HCT116 (cell line): Measurements from ENCODE around the gene CSRP3. TPM values are rescaled to one million over a fixed set of nuclear protein-coding genes. Genes with fewer than 3 reads are reported as not detected.

Experiments
- ATAC-seq: fragments of 200-7000 bp; cut with Tn5 transposase; 2 replicates; pipeline ENCODE4 v1.9.1; 2020; ENCODE audit warnings: mild to moderate bottlenecking, moderate library complexity
- BruUV-seq: library from RNA; stranded (reverse); fragments of 400-500 nt; replicated peaks from 2 replicates; lab custom pipeline; 2021; lab: Mats Ljungman, UMichigan
- CTCF ChIA-PET: fragments of 300-600 bp; sonication (Branson Sonifier 250); formaldehyde crosslinking; loops from one replicate; lab custom pipeline; 2021; ENCODE audit warnings: antibody characterized with exemption; lab: Charles Lee
- POLR2A ChIA-PET: fragments of 300-600, 350-600 bp; sonication (Branson Sonifier 250); formaldehyde crosslinking; loops from one replicate; lab custom pipeline; 2021; ENCODE audit warnings: antibody characterized with exemption; lab: Charles Lee
- RAD21 ChIA-PET, 2 experiments: fragments of 300-600 bp; sonication (Branson Sonifier 250); formaldehyde crosslinking; loops; one replicate each; lab custom pipeline; 2023; ENCODE audit warnings: low total read pairs in 2 of 2; ENCODE audit not compliant: uncharacterized antibody in 2 of 2, unreplicated experiment in 2 of 2, low non-redundant PET in 1 of 2; lab: Charles Lee
- DNase-seq: peaks from one replicate; pipeline ENCODE4 v3.0.0-alpha.2; 2010; ENCODE audit warnings: low read depth, low spot score
- H2AFZ ChIP-seq: fragments of 200-600 bp; shearing (Covaris generic), sonication (generic); 2 replicates; pipeline ENCODE4 v1.6.1; 2017; ENCODE audit warnings: low read depth, mixed run types, mixed read lengths, antibody characterized with exemption, low read length; ENCODE audit not compliant: poor library complexity, severe bottlenecking
- H3K27ac ChIP-seq: 2 replicates; pipeline ENCODE4 v1.5.1; 2012; ENCODE audit warnings: low read depth, low read length
- H3K27me3 ChIP-seq: fragments of 200-600 bp; sonication (generic); 2 replicates; pipeline ENCODE4 v1.6.1; 2016; ENCODE audit warnings: mixed run types, low read length, mixed read lengths; ENCODE audit not compliant: insufficient read depth
- H3K36me3 ChIP-seq, 2 experiments: fragments of 200-500 bp in 1 of 2; fragments of 200-600 bp in 1 of 2; sonication (Bioruptor generic) in 1 of 2; sonication (generic) in 1 of 2; 2 replicates each; pipeline versions ENCODE4 v1.5.1 to v1.6.1; 2014 to 2016; ENCODE audit warnings: low read length in 2 of 2, inconsistent platforms in 1 of 2, mixed read lengths in 1 of 2, mixed run types in 1 of 2; ENCODE audit not compliant: insufficient read depth in 2 of 2, control insufficient read depth in 1 of 2
- H3K4me1 ChIP-seq, 2 experiments: fragments of 200-600 bp in 1 of 2; sonication (generic) in 1 of 2; 2 replicates each; pipeline versions ENCODE4 v1.5.1 to v1.6.1; 2012 to 2017; ENCODE audit warnings: low read length in 2 of 2, inconsistent platforms in 1 of 2, mild to moderate bottlenecking in 1 of 2, mixed read lengths in 1 of 2, mixed run types in 1 of 2, moderate library complexity in 1 of 2; ENCODE audit not compliant: insufficient read depth in 2 of 2, control insufficient read depth in 1 of 2
- H3K4me2 ChIP-seq: fragments of 200-600 bp; sonication (generic); 2 replicates; pipeline ENCODE4 v1.6.1; 2017; ENCODE audit warnings: mixed run types, low read length, mixed read lengths
- H3K4me3 ChIP-seq, 2 experiments: fragments of 200-600 bp in 1 of 2; sonication (generic) in 1 of 2; replicated peaks in 1 of 2; 2 replicates each; pipeline ENCODE4 v1.5.1; 2011 to 2016; ENCODE audit warnings: low read length in 2 of 2, control low read depth in 1 of 2, low read depth in 1 of 2, mild to moderate bottlenecking in 1 of 2, mixed read lengths in 1 of 2, mixed run types in 1 of 2
- H3K79me2 ChIP-seq: fragments of 200-600 bp; sonication (generic); 2 replicates; pipeline ENCODE4 v1.6.1; 2017; ENCODE audit warnings: mild to moderate bottlenecking, mixed run types, low read length, moderate library complexity, mixed read lengths; ENCODE audit not compliant: insufficient read depth
- H3K9ac ChIP-seq: fragments of 200-600 bp; sonication (generic); 2 replicates; pipeline ENCODE4 v1.6.1; 2016; ENCODE audit warnings: low read length, mixed read lengths
- H3K9me2 ChIP-seq: fragments of 200-600 bp; sonication (generic), shearing (Covaris generic); 2 replicates; pipeline ENCODE4 v1.6.1; 2017; ENCODE audit warnings: mixed run types, mild to moderate bottlenecking, moderate library complexity; ENCODE audit not compliant: insufficient read depth
- H3K9me3 ChIP-seq, 2 experiments: fragments of 200-500 bp in 1 of 2; fragments of 200-600 bp in 1 of 2; sonication (Bioruptor generic) in 1 of 2; sonication (generic) in 1 of 2; 2 replicates each; pipeline ENCODE4 v1.6.1; 2014 to 2017; ENCODE audit warnings: low read length in 2 of 2, mixed read lengths in 2 of 2, inconsistent platforms in 1 of 2, low read depth in 1 of 2, mild to moderate bottlenecking in 1 of 2, mixed run types in 1 of 2, moderate library complexity in 1 of 2; ENCODE audit not compliant: control insufficient read depth in 1 of 2, insufficient read depth in 1 of 2
- H4K20me1 ChIP-seq: fragments of 200-600 bp; sonication (generic), shearing (Covaris generic); 2 replicates; pipeline ENCODE4 v1.6.1; 2017; ENCODE audit warnings: mixed run types, mild to moderate bottlenecking, moderate library complexity; ENCODE audit not compliant: insufficient read depth
- CEBPB ChIP-seq: IDR thresholded peaks from 2 replicates; pipeline ENCODE4 v1.6.1; 2012; ENCODE audit warnings: low read depth
- CTCF ChIP-seq, 3 experiments: fragments of 200-600 bp in 1 of 3; sonication (generic) in 1 of 3; IDR thresholded peaks in 2 of 3; conservative IDR thresholded peaks in 1 of 3; 2 replicates each; pipeline ENCODE4 v1.5.1; 2012 to 2017; ENCODE audit warnings: low read depth in 2 of 3, low read length in 2 of 3, antibody characterized with exemption in 1 of 3, borderline replicate concordance in 1 of 3, control low read depth in 1 of 3, mild to moderate bottlenecking in 1 of 3, mixed read lengths in 1 of 3, mixed run types in 1 of 3, moderate library complexity in 1 of 3; ENCODE audit not compliant: insufficient read depth in 1 of 3
- EGR1 ChIP-seq: IDR thresholded peaks from 2 replicates; pipeline ENCODE4 v1.6.1; 2012; ENCODE audit warnings: low read depth
- ELF1 ChIP-seq: IDR thresholded peaks from 2 replicates; pipeline ENCODE4 v1.6.1; 2012; ENCODE audit warnings: low read depth, borderline replicate concordance
- POLR2A ChIP-seq: IDR thresholded peaks from 2 replicates; pipeline ENCODE4 v1.7.0; 2011; ENCODE audit warnings: borderline replicate concordance; ENCODE audit not compliant: insufficient read depth, insufficient read length; ENCODE audit errors: extremely low read depth
- SIN3A ChIP-seq: IDR thresholded peaks from 2 replicates; pipeline ENCODE4 v1.6.1; 2012; ENCODE audit warnings: low read depth
- YY1 ChIP-seq: IDR thresholded peaks from 2 replicates; pipeline ENCODE4 v1.6.1; 2011; ENCODE audit warnings: low read length, low read depth, moderate library complexity, mild to moderate bottlenecking; ENCODE audit not compliant: insufficient replicate concordance; ENCODE audit errors: extremely low read depth
- ZBTB33 ChIP-seq: IDR thresholded peaks from 2 replicates; pipeline ENCODE4 v1.6.1; 2011; ENCODE audit warnings: mild to moderate bottlenecking, low read length, moderate library complexity; ENCODE audit not compliant: insufficient replicate concordance; ENCODE audit errors: extremely low read depth
- intact Hi-C: fragments of 100-400 bp; cut with micrococcal nuclease; formaldehyde crosslinking; loops from 2 replicates; pipeline ENCODE4 v1.10.0; 2022
- total RNA-seq: library from RNA; stranded (reverse); gene quantifications from one replicate; pipeline ENCODE4 v1.2.1, GENCODE V29; 2021; ENCODE audit not compliant: unreplicated experiment

Gene CSRP3
- total RNA-seq, 1 experiment from 2014 or later, result not detected

GRCh38 chr11:19181531-19182261 lies 20.1 kb downstream of the CSRP3 start:
- Histone ChIP-seq H3K9me3 (no peaks in the 10 kb centered on the region), H3K4me3 (no peak overlapping the region), H3K4me2 (no peak overlapping the region), H4K20me1 (no peaks in the 10 kb centered on the region), H3K36me3 (no peaks in the 10 kb centered on the region), H2AFZ (no peak overlapping the region), H3K27me3 (no peaks in the 10 kb centered on the region), H3K9me2 (no peaks in the 10 kb centered on the region), H3K27ac (no peak overlapping the region), H3K4me1 (no peaks in the 10 kb centered on the region), H3K79me2 (no peaks in the 10 kb centered on the region), H3K9ac (no peak overlapping the region)
- ChIA-PET RAD21 (no interaction called here), POLR2A (no interaction called here), CTCF (no interaction called here)
- ATAC-seq (no peak), DNase-seq (no peak)
- intact Hi-C loops, result no loop called here
- TF ChIP-seq CEBPB (no peak), ELF1 (no peak), CTCF (IDR thresholded peaks at IDR 0.05 in 2 of 3, conservative IDR thresholded peaks at IDR 0.05 in 1 of 3; ENCODE audit: borderline replicate concordance in 1 of 3, insufficient read depth in 1 of 3, low read depth in 2 of 3, low read length in 2 of 3) (no peak), SIN3A (no peak), YY1 (no peak), ZBTB33 (no peak), EGR1 (no peak), POLR2A (no peak)
- BruUV-seq, result no TSS peak
